Peyer's patch (tissue), 4 donors: ENCODE measurements around the gene PHLDB1. TPM values are rescaled to one million over a fixed set of nuclear protein-coding genes. Genes with fewer than 3 reads are reported as not detected.

ENCODE experiments used
- DNase-seq, 3 donors: peaks; one replicate each; pipeline ENCODE4 v3.0.0-alpha.2; 2017 to 2019
- H3K27ac ChIP-seq, 4 donors: fragments of 200-600 bp; sonication (generic); one replicate each; pipeline ENCODE4 v1.5.1; 2016 to 2019
- H3K27me3 ChIP-seq, 2 donors: fragments of 200-600 bp; sonication (generic); one replicate each; pipeline ENCODE4 v1.5.1; 2019
- H3K36me3 ChIP-seq, 3 donors: fragments of 200-600 bp; sonication (generic); one replicate each; pipeline ENCODE4 v1.5.1; 2016 to 2019
- H3K4me1 ChIP-seq, 4 donors: fragments of 200-600 bp; sonication (generic); one replicate each; pipeline ENCODE4 v1.5.1; 2016 to 2019
- H3K4me3 ChIP-seq, 4 donors: fragments of 200-600 bp; sonication (generic); 1 replicate in 3 of 4; 2 replicates in 1 of 4; pipeline ENCODE4 v1.5.1; 2016 to 2019; ENCODE audit warnings: mild to moderate bottlenecking in 1 of 4
- H3K9me3 ChIP-seq, 4 donors: fragments of 200-600 bp; sonication (generic); one replicate each; pipeline ENCODE4 v1.5.1; 2016 to 2019; ENCODE audit warnings: mild to moderate bottlenecking in 1 of 4
- POLR2A ChIP-seq, 2 donors: fragments of 450-650 bp; IDR thresholded peaks; one replicate each; pipeline ENCODE4 v1.5.1; 2017; ENCODE audit warnings: antibody characterized with exemption in 2 of 2, mild to moderate bottlenecking in 2 of 2, moderate library complexity in 2 of 2
- small RNA-seq, 2 donors: library from RNA; depleted of rRNA; stranded (forward); fragments of <200 nt; gene quantifications; one replicate each; pipeline ENCODE3, GENCODE V24; 2016
- total RNA-seq, 4 donors: library from RNA; depleted of rRNA; stranded (reverse); fragments of >200 nt; gene quantifications; one replicate each; pipeline ENCODE4 v1.1.0, GENCODE V29; 2016
- TF ChIP-seq, protein P1 (sequence below), 6 experiments: fragments of 450-650 bp in 4 of 6; fragments of 200-600 bp in 2 of 6; sonication (generic) in 1 of 6; IDR thresholded peaks; one replicate each; pipeline ENCODE4 v1.5.1; 2017 to 2019; ENCODE audit warnings: antibody characterized with exemption in 6 of 6, mild to moderate bottlenecking in 3 of 6, moderate library complexity in 1 of 6

Gene PHLDB1
- total RNA-seq, 4 donors from 2014 or later: 32.4 to 380 (median 93.8) TPM

DNA sequence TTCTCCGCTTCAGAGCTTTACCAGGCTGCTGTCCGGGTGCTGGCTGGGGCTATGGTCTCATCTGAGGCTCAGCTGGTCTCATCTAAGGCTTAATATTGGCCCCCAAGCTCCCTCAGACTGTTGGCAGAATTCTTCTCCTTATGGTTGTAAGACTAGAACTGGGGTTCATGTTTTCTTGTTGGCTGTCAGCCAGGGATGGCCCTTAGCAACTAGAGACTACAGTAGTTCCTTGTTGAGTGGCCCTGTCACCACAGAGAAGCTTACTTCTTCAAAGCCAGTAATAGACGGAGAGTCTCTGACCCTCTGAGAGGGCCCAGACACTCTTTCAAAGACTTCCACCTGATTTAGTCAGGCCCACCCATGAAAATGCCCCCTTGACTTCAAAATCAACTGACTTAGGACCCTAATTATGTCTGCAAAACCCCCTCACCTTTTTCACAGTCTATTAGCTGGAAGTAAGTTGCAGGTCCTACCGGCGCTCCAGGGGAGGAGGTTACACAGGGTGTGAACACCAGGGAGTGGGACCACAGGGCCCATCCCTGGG lies 96.2 kb downstream of the PHLDB1 start:
- DNase-seq: no peak
- H3K4me1 ChIP-seq: peaks cover 0 to 8% (median 0%) of the 10 kb centered on the region in 4 donors
- no peaks in the 10 kb centered on the region for H3K9me3 ChIP-seq
- H3K36me3 ChIP-seq: no peaks in the 10 kb centered on the region
- TF ChIP-seq POLR2A (IDR thresholded peaks at IDR 0.05): no peak
- TF ChIP-seq, protein P1, sequence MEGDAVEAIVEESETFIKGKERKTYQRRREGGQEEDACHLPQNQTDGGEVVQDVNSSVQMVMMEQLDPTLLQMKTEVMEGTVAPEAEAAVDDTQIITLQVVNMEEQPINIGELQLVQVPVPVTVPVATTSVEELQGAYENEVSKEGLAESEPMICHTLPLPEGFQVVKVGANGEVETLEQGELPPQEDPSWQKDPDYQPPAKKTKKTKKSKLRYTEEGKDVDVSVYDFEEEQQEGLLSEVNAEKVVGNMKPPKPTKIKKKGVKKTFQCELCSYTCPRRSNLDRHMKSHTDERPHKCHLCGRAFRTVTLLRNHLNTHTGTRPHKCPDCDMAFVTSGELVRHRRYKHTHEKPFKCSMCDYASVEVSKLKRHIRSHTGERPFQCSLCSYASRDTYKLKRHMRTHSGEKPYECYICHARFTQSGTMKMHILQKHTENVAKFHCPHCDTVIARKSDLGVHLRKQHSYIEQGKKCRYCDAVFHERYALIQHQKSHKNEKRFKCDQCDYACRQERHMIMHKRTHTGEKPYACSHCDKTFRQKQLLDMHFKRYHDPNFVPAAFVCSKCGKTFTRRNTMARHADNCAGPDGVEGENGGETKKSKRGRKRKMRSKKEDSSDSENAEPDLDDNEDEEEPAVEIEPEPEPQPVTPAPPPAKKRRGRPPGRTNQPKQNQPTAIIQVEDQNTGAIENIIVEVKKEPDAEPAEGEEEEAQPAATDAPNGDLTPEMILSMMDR (IDR thresholded peaks at IDR 0.05): no peak
- H3K27me3 ChIP-seq: no peaks in the 10 kb centered on the region
- H3K27ac ChIP-seq: no peak overlapping the region
- H3K4me3 ChIP-seq: no peak overlapping the region

DNA sequence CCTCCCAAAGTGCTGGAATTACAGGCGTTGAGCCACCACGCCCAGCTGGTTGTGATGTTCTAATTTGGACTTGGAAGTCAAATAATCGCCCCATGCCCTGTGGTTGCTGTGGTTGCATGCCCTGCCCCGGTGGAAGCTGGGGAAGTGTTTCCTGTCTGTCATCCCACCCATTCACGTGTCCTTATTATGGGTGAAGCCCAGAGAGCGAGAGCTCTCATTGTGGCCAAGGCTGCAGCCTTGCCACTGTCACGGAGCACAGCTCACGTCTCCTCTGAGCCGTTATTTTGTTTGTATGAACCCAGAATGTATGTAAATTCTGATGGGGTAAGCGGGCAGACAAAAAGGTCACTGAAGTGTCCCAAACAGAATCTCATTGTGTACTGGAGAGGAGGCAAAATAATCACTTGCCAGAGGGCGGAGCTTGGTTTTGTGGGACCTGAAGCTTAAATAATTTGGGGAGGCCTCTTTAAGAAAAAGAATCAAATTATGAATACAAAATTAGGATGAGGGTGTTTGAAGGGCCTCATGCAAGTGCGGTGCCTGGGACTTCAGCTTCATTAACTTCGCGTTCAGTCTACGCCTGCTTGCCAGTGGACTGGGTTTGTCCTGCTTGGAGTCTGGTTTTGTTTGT lies 97.8 kb downstream of the PHLDB1 start:
- peak in 2 of 3 donors; percentile 56 to 69 for DNase-seq

DNA sequence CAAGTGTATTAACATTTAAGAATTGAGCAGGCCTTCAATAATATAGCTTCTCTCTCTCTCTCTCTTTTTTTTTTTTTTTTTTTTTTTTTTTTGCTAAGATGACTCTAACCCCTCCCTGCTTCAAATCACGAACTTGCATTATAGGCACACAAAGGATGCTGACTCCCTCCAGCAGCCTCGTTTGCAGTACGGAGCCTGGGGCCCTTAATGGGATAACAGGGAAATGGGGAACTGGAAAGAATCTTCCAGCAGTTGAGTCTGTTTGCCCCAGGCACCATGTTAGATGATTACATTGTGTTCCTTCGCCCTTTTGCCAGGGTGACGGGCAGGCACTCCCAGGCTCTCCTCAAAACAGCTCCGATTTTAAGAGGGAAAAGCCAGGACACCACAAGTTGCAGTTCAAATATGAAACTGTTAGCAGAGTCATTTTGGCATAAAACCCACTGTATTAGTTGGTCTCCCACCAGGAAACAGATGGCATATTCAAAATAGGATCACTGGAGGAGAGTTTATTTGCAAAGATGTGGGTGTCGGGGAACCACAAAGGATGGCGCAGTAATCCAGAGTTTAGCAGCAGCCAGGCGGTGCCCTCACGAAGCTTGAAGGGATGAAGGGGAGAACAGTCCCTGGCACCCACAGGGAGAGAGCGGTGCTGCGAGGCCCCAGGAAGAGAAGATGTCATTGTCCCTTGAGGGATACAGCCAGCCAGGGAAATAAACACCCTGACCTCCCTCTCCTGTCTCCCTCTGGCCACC lies 98.6 kb downstream of the PHLDB1 start:
- Histone ChIP-seq H3K9me3 (no peaks in the 10 kb centered on the region), H3K4me3 (no peak overlapping the region), H3K27ac (no peak overlapping the region), H3K4me1 (peaks cover 0 to 8% (median 0%) of the 10 kb centered on the region in 4 donors), H3K27me3 (no peaks in the 10 kb centered on the region), H3K36me3 (no peaks in the 10 kb centered on the region)
- peak in 1 of 3 donors; percentile 10 for DNase-seq
- TF ChIP-seq, protein P1 (IDR thresholded peaks at IDR 0.05): no peak
- TF ChIP-seq POLR2A (IDR thresholded peaks at IDR 0.05): no peak

More for the DNA sequence above, 97.8 kb downstream of the PHLDB1 start:
- Histone ChIP-seq H3K9me3 (no peaks in the 10 kb centered on the region), H3K36me3 (no peaks in the 10 kb centered on the region), H3K27me3 (no peaks in the 10 kb centered on the region), H3K27ac (peak overlapping the region in 1 of 4 donors; percentile 46), H3K4me3 (no peak overlapping the region), H3K4me1 (peaks cover 0 to 8% (median 0%) of the 10 kb centered on the region in 4 donors)
- TF ChIP-seq, protein P1 (IDR thresholded peaks at IDR 0.05): no peak
- TF ChIP-seq POLR2A (IDR thresholded peaks at IDR 0.05): no peak

DNA sequence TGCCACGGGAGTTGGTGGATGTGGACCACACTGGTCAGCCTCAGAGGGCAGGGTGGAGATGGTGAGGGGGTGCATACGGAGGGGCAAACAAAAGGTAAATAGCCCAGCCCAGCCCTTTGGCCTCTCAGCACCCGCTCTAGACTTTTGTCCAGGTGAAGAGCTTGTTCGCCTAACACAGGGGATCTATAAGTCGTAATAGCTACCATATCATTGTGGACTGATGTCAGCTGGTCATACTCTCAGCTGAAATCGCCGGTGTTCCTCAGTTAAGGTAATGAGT lies 99.1 kb downstream of the PHLDB1 start:
- Histone ChIP-seq H3K4me3 (no peak overlapping the region), H3K4me1 (peaks cover 0 to 8% (median 0%) of the 10 kb centered on the region in 4 donors), H3K36me3 (no peaks in the 10 kb centered on the region), H3K27ac (no peak overlapping the region), H3K9me3 (no peaks in the 10 kb centered on the region), H3K27me3 (no peaks in the 10 kb centered on the region)
- DNase-seq: no peak
- TF ChIP-seq POLR2A (IDR thresholded peaks at IDR 0.05): no peak
- TF ChIP-seq, protein P1 (IDR thresholded peaks at IDR 0.05): no peak

Small RNAs within 50 kb of the gene (small RNA-seq; reads per million reads assigned to genes)
- 0 reads per million in 2 donors for gene RNU6-1157P
- 0 reads per million in 2 donors for gene RNU6-376P

Other genes starting within 250 kb of the PHLDB1 start
- 10 to 100 TPM; 47.7 to 60.1 (median 54.1) TPM for gene UBE4A, start 248.0 kb upstream of the PHLDB1 start, total RNA-seq
- 10 to 100 TPM; 38.5 to 89.8 (median 51.6) TPM for gene ATP5MG, start 206.0 kb upstream of the PHLDB1 start, total RNA-seq
- gene KMT2A, start 171.1 kb upstream of the PHLDB1 start, total RNA-seq: 100 to 1,000 TPM in 1 of 4 donors, 10 to 100 TPM in 3; 46.6 to 110 (median 74.3) TPM
- 10 to 100 TPM in 3 of 4 donors, 1 to 10 TPM in 1; 5.8 to 68.4 (median 37.5) TPM for gene TTC36, start 80.1 kb upstream of the PHLDB1 start, total RNA-seq
- gene TMEM25, start 76.4 kb upstream of the PHLDB1 start, total RNA-seq: 100 to 1,000 TPM in 3 of 4 donors, 10 to 100 TPM in 1; 48.7 to 263 (median 204) TPM
- gene IFT46, start 41.7 kb upstream of the PHLDB1 start, total RNA-seq: 10 to 100 TPM; 12.5 to 32.2 (median 14.4) TPM
- gene ARCN1, start 35.2 kb upstream of the PHLDB1 start, total RNA-seq: 100 to 1,000 TPM in 2 of 4 donors, 10 to 100 TPM in 2; 54.5 to 116 (median 91.0) TPM
- 10 to 100 TPM; 18.9 to 53.4 (median 32.6) TPM for gene TREH, start 72.0 kb downstream of the PHLDB1 start, total RNA-seq
- gene DDX6, start 183.5 kb downstream of the PHLDB1 start, total RNA-seq: 10 to 100 TPM; 65.0 to 95.7 (median 93.0) TPM